Keratinocyte (primary cell): ENCODE measurements around the gene SEPTIN5.

Source experiments
- CTCF ChIP-seq, 3 experiments: IDR thresholded peaks in 1 of 3; conservative IDR thresholded peaks in 1 of 3; optimal IDR thresholded peaks in 1 of 3; 2 replicates in 2 of 3; 3 replicates in 1 of 3; pipeline versions ENCODE3 to v1.5.1; 2011; ENCODE audit warnings: low read length in 3 of 3, mild to moderate bottlenecking in 3 of 3, moderate library complexity in 2 of 3, control low read depth in 1 of 3, inconsistent platforms in 1 of 3; ENCODE audit not compliant: insufficient read depth in 2 of 3; ENCODE audit errors: extremely low read depth in 1 of 3
- EZH2 ChIP-seq: IDR thresholded peaks from one replicate; pipeline ENCODE4 v1.6.1; 2012; ENCODE audit warnings: inconsistent platforms, mild to moderate bottlenecking, low read length, moderate library complexity

GRCh38 chr22:19666673-19667593, 47.4 kb upstream of the SEPTIN5 start:
- TF ChIP-seq EZH2 = no peak
- TF ChIP-seq CTCF (optimal IDR thresholded peaks at IDR 0.05 in 1 of 3, IDR thresholded peaks at IDR 0.05 in 1 of 3, conservative IDR thresholded peaks at IDR 0.05 in 1 of 3; ENCODE audit: extremely low read depth in 1 of 3, insufficient read depth in 2 of 3, low read length in 3 of 3) = no peak
